WTC11 (cell line): Measurements from ENCODE around the gene IPO4. TPM values are rescaled to one million over a fixed set of nuclear protein-coding genes. Genes with fewer than 3 reads are reported as not detected.
A peak's percentile ranks its signal among the peaks of the same experiment; 100 is the strongest.

Experiments
- ATAC-seq: fragments of 200-7000 bp; cut with Tn5 transposase; 2 replicates; pipeline ENCODE4 v1.10.0; 2021; ENCODE audit warnings: mild to moderate bottlenecking, moderate library complexity
- CTCF ChIA-PET: fragments of 300-600 bp; sonication (Branson Sonifier 250); formaldehyde crosslinking; loops from one replicate; lab custom pipeline; 2021; ENCODE audit warnings: antibody characterized with exemption; lab: Charles Lee
- POLR2A ChIA-PET: fragments of 350-600 bp; sonication (Branson Sonifier 250); formaldehyde crosslinking; loops from one replicate; lab custom pipeline; 2021; ENCODE audit warnings: antibody characterized with exemption; lab: Charles Lee
- DNase-seq: peaks from one replicate; pipeline ENCODE4 v3.0.0; 2021; ENCODE audit warnings: low spot score
- H3K27ac Mint-ChIP-seq: 2 replicates; pipeline ENCODE4 v1.8.0; 2021; ENCODE audit warnings: mixed read lengths
- H3K27me3 Mint-ChIP-seq: 2 replicates; pipeline ENCODE4 v1.8.0; 2021; ENCODE audit warnings: low read depth, mild to moderate bottlenecking, moderate library complexity, mixed read lengths
- H3K36me3 Mint-ChIP-seq: 2 replicates; pipeline ENCODE4 v1.8.0; 2021; ENCODE audit warnings: mixed read lengths
- H3K4me1 Mint-ChIP-seq: 2 replicates; pipeline ENCODE4 v1.8.0; 2022; ENCODE audit warnings: mixed read lengths
- H3K4me3 Mint-ChIP-seq: 2 replicates; pipeline ENCODE4 v1.8.0; 2021; ENCODE audit warnings: mild to moderate bottlenecking, moderate library complexity, mixed read lengths
- H3K9me3 Mint-ChIP-seq: 2 replicates; pipeline ENCODE4 v1.8.0; 2021; ENCODE audit warnings: mixed read lengths
- FOXK1 ChIP-seq: sonication (generic); formaldehyde crosslinking; IDR thresholded peaks from 2 replicates; pipeline ENCODE4 v1.8.0; 2022; ENCODE audit warnings: mild to moderate bottlenecking, moderate library complexity, missing genetic modification reagents
- FOXP1 ChIP-seq: sonication (generic); formaldehyde crosslinking; IDR thresholded peaks from 2 replicates; pipeline ENCODE4 v1.8.0; 2022; ENCODE audit warnings: missing genetic modification reagents, mild to moderate bottlenecking, moderate library complexity, borderline replicate concordance
- JUN ChIP-seq: sonication (generic); formaldehyde crosslinking; IDR thresholded peaks from 2 replicates; pipeline ENCODE4 v1.8.0; 2023; ENCODE audit warnings: mild to moderate bottlenecking, missing genetic modification reagents
- RORB ChIP-seq: fragments of 250-450 bp; sonication (Bioruptor Pico); IDR thresholded peaks from 2 replicates; pipeline ENCODE4 v1.9.0; 2021; ENCODE audit warnings: mild to moderate bottlenecking
- ZNF317 ChIP-seq: sonication (generic); formaldehyde crosslinking; IDR thresholded peaks from 2 replicates; pipeline ENCODE4 v1.8.1; 2023; ENCODE audit warnings: low read depth, mild to moderate bottlenecking, moderate library complexity, missing genetic modification reagents, borderline replicate concordance
- ZNF396 ChIP-seq: fragments of 250-450 bp; sonication (Bioruptor Pico); IDR thresholded peaks from 2 replicates; pipeline ENCODE4 v1.8.0; 2021; ENCODE audit warnings: mild to moderate bottlenecking, moderate library complexity, borderline replicate concordance
- total RNA-seq: library from RNA; stranded (reverse); gene quantifications from 3 replicates; pipeline ENCODE4 v1.2.3, GENCODE V29; 2021
- TF ChIP-seq, protein P1 (sequence below): fragments of 250-450 bp; sonication (Bioruptor Pico); conservative IDR thresholded peaks from 2 replicates; pipeline ENCODE4 v1.9.0; 2021; ENCODE audit warnings: mild to moderate bottlenecking
- TF ChIP-seq, protein P2 (sequence below): sonication (generic); formaldehyde crosslinking; IDR thresholded peaks from 2 replicates; pipeline ENCODE4 v1.8.0; 2023; ENCODE audit warnings: missing genetic modification reagents, mild to moderate bottlenecking, borderline replicate concordance
- TF ChIP-seq, protein P3 (sequence below): sonication (generic); formaldehyde crosslinking; conservative IDR thresholded peaks from 2 replicates; pipeline ENCODE4 v1.8.1; 2022; ENCODE audit warnings: mild to moderate bottlenecking, missing genetic modification reagents

Gene IPO4
- total RNA-seq, 1 experiment from 2014 or later = 128 TPM

DNA sequence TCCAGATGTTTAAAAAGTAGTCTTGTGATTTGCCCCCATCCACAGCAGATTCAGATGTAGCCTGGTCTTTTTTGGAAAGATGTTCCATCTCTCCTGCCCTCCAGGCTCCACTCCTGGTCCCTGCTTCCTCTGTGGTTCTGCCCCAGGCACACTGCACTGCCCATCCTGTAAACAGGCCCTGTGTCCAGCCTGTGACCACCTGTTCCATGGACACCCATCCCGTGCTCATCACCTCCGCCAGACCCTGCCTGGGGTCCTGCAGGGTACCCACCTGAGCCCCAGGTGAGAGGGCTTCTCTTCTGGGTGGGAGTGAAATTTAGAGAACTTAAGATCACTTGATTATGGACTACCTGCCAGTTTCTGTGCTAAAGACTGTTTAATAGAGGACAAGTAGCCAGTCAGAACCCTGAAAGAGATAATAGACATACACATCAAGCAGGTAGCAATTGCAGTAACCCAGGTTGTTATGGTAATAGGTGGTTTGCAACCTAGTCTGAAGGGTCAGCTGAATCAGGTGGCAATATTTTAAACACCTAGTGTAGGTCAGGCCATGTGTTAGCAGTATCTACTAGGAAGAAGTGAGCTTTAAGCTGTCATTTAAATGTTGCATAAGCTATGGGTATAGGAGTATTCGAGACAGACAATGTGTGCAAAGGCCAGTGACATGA is 39.2 kb downstream of the IPO4 start (continued):
- TF ChIP-seq, protein P1, sequence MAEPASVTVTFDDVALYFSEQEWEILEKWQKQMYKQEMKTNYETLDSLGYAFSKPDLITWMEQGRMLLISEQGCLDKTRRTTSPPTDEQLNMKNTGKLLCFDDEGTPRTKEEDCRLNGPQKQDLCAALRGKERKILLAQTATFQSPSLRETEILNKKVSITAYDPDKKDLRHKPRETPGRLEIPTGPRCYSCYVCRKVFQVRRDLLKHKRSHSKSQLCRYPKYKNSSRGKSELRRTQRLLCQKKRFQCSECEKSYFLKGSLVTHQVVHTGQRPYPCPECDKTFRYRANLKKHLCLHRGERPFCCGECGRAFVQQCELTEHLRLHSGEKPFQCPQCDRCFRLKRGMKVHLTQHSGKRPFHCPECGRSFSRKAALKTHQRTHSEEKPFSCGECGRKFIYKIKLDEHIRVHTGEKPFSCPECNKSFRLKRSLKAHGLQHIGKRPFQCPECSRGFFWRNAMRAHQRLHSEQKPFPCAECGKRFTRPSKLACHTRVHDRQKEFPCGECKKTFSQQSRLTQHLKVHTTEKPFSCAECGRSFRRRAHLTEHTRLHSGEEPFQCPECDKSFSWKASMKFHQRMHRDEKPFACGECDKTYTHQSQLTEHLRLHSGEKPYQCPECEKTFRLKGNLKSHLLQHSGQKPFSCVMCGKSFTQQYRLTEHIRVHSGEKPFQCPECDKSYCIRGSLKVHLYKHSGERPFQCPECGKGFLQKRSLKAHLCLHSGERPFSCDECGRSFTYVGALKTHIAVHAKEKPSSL (CRISPR knock-in tag) = no peak
- TF ChIP-seq, protein P2, sequence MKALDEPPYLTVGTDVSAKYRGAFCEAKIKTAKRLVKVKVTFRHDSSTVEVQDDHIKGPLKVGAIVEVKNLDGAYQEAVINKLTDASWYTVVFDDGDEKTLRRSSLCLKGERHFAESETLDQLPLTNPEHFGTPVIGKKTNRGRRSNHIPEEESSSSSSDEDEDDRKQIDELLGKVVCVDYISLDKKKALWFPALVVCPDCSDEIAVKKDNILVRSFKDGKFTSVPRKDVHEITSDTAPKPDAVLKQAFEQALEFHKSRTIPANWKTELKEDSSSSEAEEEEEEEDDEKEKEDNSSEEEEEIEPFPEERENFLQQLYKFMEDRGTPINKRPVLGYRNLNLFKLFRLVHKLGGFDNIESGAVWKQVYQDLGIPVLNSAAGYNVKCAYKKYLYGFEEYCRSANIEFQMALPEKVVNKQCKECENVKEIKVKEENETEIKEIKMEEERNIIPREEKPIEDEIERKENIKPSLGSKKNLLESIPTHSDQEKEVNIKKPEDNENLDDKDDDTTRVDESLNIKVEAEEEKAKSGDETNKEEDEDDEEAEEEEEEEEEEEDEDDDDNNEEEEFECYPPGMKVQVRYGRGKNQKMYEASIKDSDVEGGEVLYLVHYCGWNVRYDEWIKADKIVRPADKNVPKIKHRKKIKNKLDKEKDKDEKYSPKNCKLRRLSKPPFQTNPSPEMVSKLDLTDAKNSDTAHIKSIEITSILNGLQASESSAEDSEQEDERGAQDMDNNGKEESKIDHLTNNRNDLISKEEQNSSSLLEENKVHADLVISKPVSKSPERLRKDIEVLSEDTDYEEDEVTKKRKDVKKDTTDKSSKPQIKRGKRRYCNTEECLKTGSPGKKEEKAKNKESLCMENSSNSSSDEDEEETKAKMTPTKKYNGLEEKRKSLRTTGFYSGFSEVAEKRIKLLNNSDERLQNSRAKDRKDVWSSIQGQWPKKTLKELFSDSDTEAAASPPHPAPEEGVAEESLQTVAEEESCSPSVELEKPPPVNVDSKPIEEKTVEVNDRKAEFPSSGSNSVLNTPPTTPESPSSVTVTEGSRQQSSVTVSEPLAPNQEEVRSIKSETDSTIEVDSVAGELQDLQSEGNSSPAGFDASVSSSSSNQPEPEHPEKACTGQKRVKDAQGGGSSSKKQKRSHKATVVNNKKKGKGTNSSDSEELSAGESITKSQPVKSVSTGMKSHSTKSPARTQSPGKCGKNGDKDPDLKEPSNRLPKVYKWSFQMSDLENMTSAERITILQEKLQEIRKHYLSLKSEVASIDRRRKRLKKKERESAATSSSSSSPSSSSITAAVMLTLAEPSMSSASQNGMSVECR (CRISPR knock-in tag) = no peak
- TF ChIP-seq FOXP1 (CRISPR knock-in tag) = no peak
- TF ChIP-seq FOXK1 (CRISPR knock-in tag) = no peak
- no peak for TF ChIP-seq ZNF317
- no peak for TF ChIP-seq RORB (CRISPR knock-in tag)
- TF ChIP-seq, protein P3, sequence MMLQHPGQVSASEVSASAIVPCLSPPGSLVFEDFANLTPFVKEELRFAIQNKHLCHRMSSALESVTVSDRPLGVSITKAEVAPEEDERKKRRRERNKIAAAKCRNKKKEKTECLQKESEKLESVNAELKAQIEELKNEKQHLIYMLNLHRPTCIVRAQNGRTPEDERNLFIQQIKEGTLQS (CRISPR knock-in tag) = no peak

DNA sequence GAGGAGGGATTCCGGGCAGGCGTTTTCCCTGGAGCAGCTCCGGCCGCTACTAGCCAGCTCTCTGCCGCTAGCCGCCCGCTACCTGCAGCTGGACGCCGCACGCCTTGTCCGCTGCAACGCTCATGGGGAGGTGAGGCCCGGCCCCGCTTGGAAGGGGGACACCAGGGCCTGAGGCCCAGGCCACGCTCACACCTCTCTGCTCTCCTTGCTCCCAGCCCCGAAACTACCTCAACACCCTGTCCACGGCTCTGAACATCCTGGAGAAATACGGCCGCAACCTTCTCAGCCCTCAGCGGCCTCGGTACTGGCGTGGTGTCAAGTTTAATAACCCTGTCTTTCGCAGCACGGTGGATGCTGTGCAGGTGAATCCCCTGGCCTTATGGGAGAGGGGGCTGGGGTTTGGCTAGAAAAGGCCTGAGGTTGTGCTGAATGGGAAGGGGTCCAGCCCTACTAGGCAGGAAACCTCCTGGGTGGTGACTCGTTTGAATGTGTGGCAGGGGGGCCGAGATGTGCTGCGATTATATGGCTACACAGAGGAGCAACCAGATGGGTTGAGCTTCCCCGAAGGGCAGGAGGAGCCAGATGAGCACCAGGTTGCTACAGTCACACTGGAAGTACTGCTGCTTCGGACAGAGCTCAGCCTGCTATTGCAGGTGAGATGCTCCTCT is 40.7 kb downstream of the IPO4 start:
- no peak overlapping the region; the same call in 1 of the 2 replicates for H3K27ac Mint-ChIP-seq
- TF ChIP-seq ZNF396 (CRISPR knock-in tag) = no peak
- TF ChIP-seq, protein P2 (CRISPR knock-in tag) = 0 out of 2 replicates have a peak, but pooled peaks have one; percentile 14
- 0 out of 2 replicates have a peak, but pooled peaks have one; percentile 6 for TF ChIP-seq JUN (CRISPR knock-in tag)
- H3K27me3 Mint-ChIP-seq = no peaks in the 10 kb centered on the region
- POLR2A ChIA-PET = interaction anchor here (0.6 to 3.3 kb wide), 8 partner anchors 10 to 115 kb away, joined by 3 to 24 read pairs (median 8); partner anchors contain the start of genes CHMP4A, DCAF11, IRF9 and NRL
- H3K4me3 Mint-ChIP-seq = peak overlapping the region; percentile 99
- ATAC-seq = no peak
- DNase-seq = peak; percentile 28
- H3K4me1 Mint-ChIP-seq = peaks cover 21% of the 10 kb centered on the region
- H3K36me3 Mint-ChIP-seq = peaks cover 48% of the 10 kb centered on the region
- H3K9me3 Mint-ChIP-seq = no peaks in the 10 kb centered on the region
- CTCF ChIA-PET = interaction anchor here (0.9 to 4.1 kb wide), 8 partner anchors 12 to 152 kb away, joined by 3 to 55 read pairs (median 10); partner anchors contain the start of genes DCAF11, DHRS1, IPO4 and IRF9
